ENCODE results near the gene SUSD2.

GRCh38 chr22:24214467-24215285, 33.4 kb downstream of the SUSD2 start:
- TF ChIP-seq CTBP1 (IDR thresholded peaks at IDR 0.05; ENCODE audit: borderline replicate concordance), result no peak
- no peak for TF ChIP-seq FOXK2 (IDR thresholded peaks at IDR 0.05)
- no peak for TF ChIP-seq ELF4 (IDR thresholded peaks at IDR 0.05)
- TF ChIP-seq LEF1 (IDR thresholded peaks at IDR 0.05; ENCODE audit: borderline replicate concordance), result no peak
- TF ChIP-seq FOXA1 (IDR thresholded peaks at IDR 0.05), result no peak
- no peak for TF ChIP-seq ARNT (IDR thresholded peaks at IDR 0.05)
- TF ChIP-seq ZNF384 (IDR thresholded peaks at IDR 0.05), result no peak
